HepG2 (cell line): ENCODE data around the gene PYGO2. TPM values are rescaled to one million over a fixed set of nuclear protein-coding genes. Genes with fewer than 3 reads are reported as not detected.
"Not testable (repeated sequence)": the region's sequence is repeated elsewhere in the genome, so short reads cannot be mapped to it uniquely, and the experiment has no call there.

ENCODE experiments used
- ATAC-seq: fragments of 200-7000 bp; cut with Tn5 transposase; 3 replicates; pipeline ENCODE4 v1.9.1; 2020; ENCODE audit warnings: mild to moderate bottlenecking, moderate library complexity
- BruUV-seq: library from RNA; stranded (reverse); fragments of 400-500 nt; replicated peaks from 2 replicates; lab custom pipeline; 2021; lab: Mats Ljungman, UMichigan
- CTCF ChIA-PET: fragments of 300-600 bp; formaldehyde crosslinking; extraction: SDS; loops from one replicate; lab custom pipeline; 2021; ENCODE audit warnings: low total read pairs, inconsistent platforms, low intra/inter-chr PET ratio; lab: Yijun Ruan, JAX
- POLR2A ChIA-PET: fragments of 350-600 bp; sonication (Branson Sonifier 250); formaldehyde crosslinking; loops from one replicate; lab custom pipeline; 2020; ENCODE audit warnings: antibody characterized with exemption, inconsistent platforms; lab: Yijun Ruan, JAX
- DNase-seq: peaks from one replicate; pipeline ENCODE4 v3.0.0-alpha.2; 2015; ENCODE audit warnings: low spot score
- FAIRE-seq: peaks from 3 replicates; lab custom pipeline; 2011; peaks lifted over from hg19 to GRCh38; lab: Jason Lieb, UNC
- H2AFZ ChIP-seq: one replicate; pipeline ENCODE4 v1.6.1; 2011; ENCODE audit warnings: low read length, inconsistent platforms
- H3K27ac ChIP-seq: fragments of 300-600 bp; 3 replicates; pipeline ENCODE4 v1.8.0; 2011; ENCODE audit warnings: mixed run types, mild to moderate bottlenecking, mixed read lengths, low read length, inconsistent platforms; ENCODE audit not compliant: insufficient read depth; ENCODE audit errors: extremely low read length
- H3K27me3 ChIP-seq, 2 experiments: fragments of 200-600 bp in 1 of 2; 2 replicates in 1 of 2; 3 replicates in 1 of 2; pipeline versions ENCODE4 v1.6.0 to v1.8.0; 2011; ENCODE audit warnings: low read length in 2 of 2, mild to moderate bottlenecking in 2 of 2, moderate library complexity in 2 of 2, inconsistent platforms in 1 of 2; ENCODE audit not compliant: insufficient read depth in 2 of 2, control insufficient read depth in 1 of 2
- H3K36me3 ChIP-seq, 2 experiments: fragments of 200-600 bp in 1 of 2; replicated peaks in 1 of 2; 2 replicates in 1 of 2; 3 replicates in 1 of 2; pipeline versions ENCODE4 v1.5.1 to v1.8.0; 2011; ENCODE audit warnings: low read length in 2 of 2, inconsistent platforms in 1 of 2; ENCODE audit not compliant: insufficient read depth in 2 of 2, control insufficient read depth in 1 of 2
- H3K4me1 ChIP-seq: 2 replicates; pipeline ENCODE4 v1.5.1; 2012; ENCODE audit warnings: low read length, inconsistent platforms; ENCODE audit not compliant: insufficient read depth
- H3K4me2 ChIP-seq: 2 replicates; pipeline ENCODE4 v1.6.0; 2011; ENCODE audit warnings: low read depth, low read length, inconsistent platforms
- H3K4me3 ChIP-seq, 3 experiments: fragments of 200-600 bp in 1 of 3; sonication (generic), shearing (Covaris generic) in 1 of 3; replicated peaks in 1 of 3; 2 replicates each; pipeline ENCODE4 v1.5.1; 2011 to 2016; ENCODE audit warnings: low read length in 3 of 3, inconsistent platforms in 2 of 3, low read depth in 2 of 3, mild to moderate bottlenecking in 2 of 3, control low read depth in 1 of 3, mixed read lengths in 1 of 3; ENCODE audit not compliant: insufficient read depth in 1 of 3
- H3K79me2 ChIP-seq: one replicate; pipeline ENCODE4 v1.6.1; 2011; ENCODE audit warnings: low read length, inconsistent platforms; ENCODE audit not compliant: insufficient read depth
- H3K9ac ChIP-seq: 2 replicates; pipeline ENCODE4 v1.6.0; 2011; ENCODE audit warnings: mild to moderate bottlenecking, low read depth, low read length, inconsistent platforms; ENCODE audit not compliant: insufficient read depth
- H3K9me3 ChIP-seq: 2 replicates; pipeline ENCODE4 v1.5.1; 2012; ENCODE audit warnings: mild to moderate bottlenecking, low read length
- H4K20me1 ChIP-seq: 2 replicates; pipeline ENCODE4 v1.6.0; 2011; ENCODE audit warnings: inconsistent platforms, mild to moderate bottlenecking, low read length, moderate library complexity; ENCODE audit not compliant: insufficient read depth
- RBFOX2 ChIP-seq: fragments of 200-400 bp; formaldehyde crosslinking; IDR thresholded peaks from 2 replicates; pipeline ENCODE4 v1.6.1; 2017; ENCODE audit warnings: low read depth, mild to moderate bottlenecking, low read length
- ZMYM4 ChIP-seq: sonication (generic); formaldehyde crosslinking; IDR thresholded peaks from 2 replicates; pipeline ENCODE4 v1.8.1; 2023; ENCODE audit warnings: mild to moderate bottlenecking, missing genetic modification reagents
- WGBS: methylation state at CpG from one replicate; pipeline ENCODE4 v1.1.6; 2017; ENCODE audit warnings: low lambda C conversion rate; 5-methylcytosine and 5-hydroxymethylcytosine counted together
- in situ Hi-C: cut with HindIII; loops from 2 replicates; pipeline ENCODE4 v1.10.0; 2017; ENCODE audit warnings: low pct_unique_long_range_greater_than_20kb; ENCODE audit not compliant: extremely low pct_ligation_motif_present
- intact Hi-C: fragments of 100-400 bp; cut with micrococcal nuclease; formaldehyde crosslinking; loops from one replicate; pipeline ENCODE4 v1.10.0; 2022; ENCODE audit not compliant: unreplicated experiment
- polyA plus RNA-seq, 8 experiments: library from polyadenylated mRNA; depleted of rRNA in 3 of 8; stranded (reverse) in 7 of 8; unstranded in 1 of 8; fragments of >200 nt; fragmentation: Illumina TruSeq in 4 of 8; extraction: Trizol in 4 of 8; gene quantifications; 2 replicates each; pipeline versions ENCODE4 v1.2.1 to v1.2.3, GENCODE V29; 2011 to 2016; ENCODE audit warnings: low read depth in 4 of 8, missing spikeins in 1 of 8, mixed read lengths in 1 of 8; ENCODE audit not compliant: insufficient read depth in 1 of 8
- total RNA-seq, 5 experiments: library from RNA; depleted of rRNA; stranded (reverse); fragments of >200 nt; fragmentation: Illumina TruSeq; extraction: Trizol; gene quantifications; 2 replicates each; pipeline ENCODE4 v1.2.3, GENCODE V29; 2016; ENCODE audit warnings: low read depth in 1 of 5
- TF ChIP-seq, protein P1 (sequence below): sonication (generic); formaldehyde crosslinking; IDR thresholded peaks from 2 replicates; pipeline ENCODE4 v1.9.0; 2022; ENCODE audit warnings: missing genetic modification reagents, mild to moderate bottlenecking, borderline replicate concordance
- TF ChIP-seq, protein P2 (sequence below): sonication (generic); formaldehyde crosslinking; IDR thresholded peaks from 2 replicates; pipeline ENCODE4 v1.5.0; 2020; ENCODE audit warnings: mild to moderate bottlenecking, missing genetic modification reagents, moderate library complexity

PYGO2 gene
- total and polyA plus RNA-seq, 2 of the 13 experiments (the other 11 are each of a cell fraction or from before 2014, with no cell fraction given): 20.3 to 21.8 TPM

DNA sequence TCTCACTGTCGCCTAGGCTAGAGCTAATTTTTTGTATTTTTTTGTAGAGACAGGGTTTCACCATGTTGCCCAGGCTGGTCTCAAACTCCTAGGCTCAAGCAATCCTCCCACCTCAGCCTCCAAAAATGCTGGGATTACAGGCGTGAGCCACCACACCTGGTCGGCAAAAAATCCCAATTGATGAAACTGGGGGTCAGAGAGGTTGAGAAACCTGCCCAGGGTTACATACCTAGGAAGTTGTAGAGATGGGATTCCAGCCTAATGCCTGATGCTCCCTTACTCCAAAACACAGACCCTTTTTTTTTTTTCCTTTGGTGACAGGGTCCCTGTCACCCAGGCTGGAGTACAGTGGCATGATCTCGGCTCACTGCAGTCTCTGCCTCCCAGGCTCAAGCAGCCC lies 25.2 kb upstream of the PYGO2 start:
- H3K27ac ChIP-seq, FAIRE-seq, ATAC-seq, CTCF ChIA-PET, H3K9me3 ChIP-seq, H2AFZ ChIP-seq, H3K4me3 ChIP-seq, BruUV-seq, DNase-seq, H4K20me1 ChIP-seq, H3K9ac ChIP-seq, intact Hi-C loops, H3K27me3 ChIP-seq, H3K4me2 ChIP-seq, in situ Hi-C loops: not testable (repeated sequence)
- H3K4me1 ChIP-seq: peaks cover 45% of the 10 kb centered on the region
- peaks cover 5 to 18% of the 10 kb centered on the region in 2 experiments; a peak in 2 of 5 replicates for H3K36me3 ChIP-seq
- WGBS: 98% methylated on average over 4 of the region's 4 CpGs
- POLR2A ChIA-PET: interaction anchor here (1.7 to 2.1 kb wide), 2 partner anchors 14 to 16 kb away, joined by 6 to 7 read pairs; partner anchors contain the start of gene SHC1
- peaks cover 18% of the 10 kb centered on the region for H3K79me2 ChIP-seq

DNA sequence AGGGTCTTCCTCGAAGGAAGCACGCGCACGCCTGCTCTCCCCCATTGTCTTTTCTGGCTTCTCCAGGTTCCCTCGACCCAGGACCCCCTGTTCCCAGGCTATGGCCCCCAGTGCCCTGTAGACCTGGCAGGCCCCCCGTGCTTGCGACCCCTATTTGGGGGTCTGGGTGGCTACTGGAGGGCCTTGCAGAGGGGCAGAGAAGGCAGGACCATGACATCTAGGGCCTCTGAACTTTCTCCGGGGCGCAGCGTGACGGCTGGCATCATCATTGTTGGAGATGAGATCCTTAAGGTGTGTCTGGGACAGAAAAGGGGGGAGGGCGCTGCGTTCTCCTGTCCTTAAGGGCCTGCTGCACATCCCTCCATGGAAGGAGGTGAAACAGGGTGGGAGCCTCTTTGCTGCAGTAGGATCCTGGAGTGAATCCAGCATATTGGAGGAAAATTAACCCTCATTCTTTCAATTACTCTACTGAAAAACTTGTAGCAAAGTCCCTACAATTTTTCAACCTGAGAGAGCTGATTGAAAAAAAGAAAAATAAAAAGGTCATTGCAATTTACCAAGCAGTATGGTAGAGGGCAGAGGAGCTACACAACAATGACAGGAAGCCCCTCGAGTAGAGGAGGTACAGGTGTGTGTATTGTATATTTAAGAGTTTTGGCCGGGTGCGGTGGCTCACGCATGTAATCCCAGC lies 22.3 kb upstream of the PYGO2 start:
- 0 out of 2 replicates have a peak, but pooled peaks have one; percentile 35 for TF ChIP-seq RBFOX2
- TF ChIP-seq, protein P1, sequence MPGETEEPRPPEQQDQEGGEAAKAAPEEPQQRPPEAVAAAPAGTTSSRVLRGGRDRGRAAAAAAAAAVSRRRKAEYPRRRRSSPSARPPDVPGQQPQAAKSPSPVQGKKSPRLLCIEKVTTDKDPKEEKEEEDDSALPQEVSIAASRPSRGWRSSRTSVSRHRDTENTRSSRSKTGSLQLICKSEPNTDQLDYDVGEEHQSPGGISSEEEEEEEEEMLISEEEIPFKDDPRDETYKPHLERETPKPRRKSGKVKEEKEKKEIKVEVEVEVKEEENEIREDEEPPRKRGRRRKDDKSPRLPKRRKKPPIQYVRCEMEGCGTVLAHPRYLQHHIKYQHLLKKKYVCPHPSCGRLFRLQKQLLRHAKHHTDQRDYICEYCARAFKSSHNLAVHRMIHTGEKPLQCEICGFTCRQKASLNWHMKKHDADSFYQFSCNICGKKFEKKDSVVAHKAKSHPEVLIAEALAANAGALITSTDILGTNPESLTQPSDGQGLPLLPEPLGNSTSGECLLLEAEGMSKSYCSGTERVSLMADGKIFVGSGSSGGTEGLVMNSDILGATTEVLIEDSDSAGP (CRISPR knock-in tag): 0 out of 2 replicates have a peak, but pooled peaks have one; percentile 11
- TF ChIP-seq ZMYM4 (CRISPR knock-in tag): no peak
- TF ChIP-seq, protein P2, sequence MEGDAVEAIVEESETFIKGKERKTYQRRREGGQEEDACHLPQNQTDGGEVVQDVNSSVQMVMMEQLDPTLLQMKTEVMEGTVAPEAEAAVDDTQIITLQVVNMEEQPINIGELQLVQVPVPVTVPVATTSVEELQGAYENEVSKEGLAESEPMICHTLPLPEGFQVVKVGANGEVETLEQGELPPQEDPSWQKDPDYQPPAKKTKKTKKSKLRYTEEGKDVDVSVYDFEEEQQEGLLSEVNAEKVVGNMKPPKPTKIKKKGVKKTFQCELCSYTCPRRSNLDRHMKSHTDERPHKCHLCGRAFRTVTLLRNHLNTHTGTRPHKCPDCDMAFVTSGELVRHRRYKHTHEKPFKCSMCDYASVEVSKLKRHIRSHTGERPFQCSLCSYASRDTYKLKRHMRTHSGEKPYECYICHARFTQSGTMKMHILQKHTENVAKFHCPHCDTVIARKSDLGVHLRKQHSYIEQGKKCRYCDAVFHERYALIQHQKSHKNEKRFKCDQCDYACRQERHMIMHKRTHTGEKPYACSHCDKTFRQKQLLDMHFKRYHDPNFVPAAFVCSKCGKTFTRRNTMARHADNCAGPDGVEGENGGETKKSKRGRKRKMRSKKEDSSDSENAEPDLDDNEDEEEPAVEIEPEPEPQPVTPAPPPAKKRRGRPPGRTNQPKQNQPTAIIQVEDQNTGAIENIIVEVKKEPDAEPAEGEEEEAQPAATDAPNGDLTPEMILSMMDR (CRISPR knock-in tag): 0 out of 2 replicates have a peak, but pooled peaks have one; percentile 5
- Histone ChIP-seq H3K4me3 (peak overlapping the region; percentile 74 to 86 (median 76)), H3K9me3 (no peaks in the 10 kb centered on the region), H3K9ac (peak overlapping the region; percentile 87), H2AFZ (no peak overlapping the region), H3K4me2 (peak overlapping the region; percentile 90), H3K4me1 (peaks cover 39% of the 10 kb centered on the region), H3K27me3 (no peaks in the 10 kb centered on the region), H3K79me2 (peaks cover 24% of the 10 kb centered on the region), H3K27ac (peak overlapping the region; percentile 64), H4K20me1 (no peaks in the 10 kb centered on the region), H3K36me3 (peaks cover 3 to 18% of the 10 kb centered on the region in 2 experiments)
- BruUV-seq: no TSS peak
- FAIRE-seq: no peak
- POLR2A ChIA-PET: interaction anchor here (0.7 to 2.9 kb wide), 11 partner anchors 10 to 67 kb away, joined by 3 to 78 read pairs (median 5); partner anchors contain the start of genes ADAM15, CKS1B, LENEP and PBXIP1
- CTCF ChIA-PET: interaction anchor here (1.0 kb wide), 1 partner anchor 33 kb away, joined by 3 read pairs; no protein-coding TSS in a partner anchor
- in situ Hi-C loops (loop anchor here (5.0 kb wide), 1 partner anchor 78 kb away; the partner anchor contains the start of gene EFNA4), intact Hi-C loops (no loop called here)
- ATAC-seq: peak; percentile 8; the same call in 2 of the 3 replicates
- WGBS: 20% methylated on average over 11 of the region's 17 CpGs
- DNase-seq: no peak
